Measurements from ENCODE around the gene PON3. TPM values are rescaled to one million over a fixed set of nuclear protein-coding genes. Genes with fewer than 3 reads are reported as not detected.

PON3 gene
- total and polyA plus RNA-seq, 2 of the 4 experiments (the other 2 are of a cell fraction), result not detected

- Histone ChIP-seq H2BK20ac (ENCODE audit: low read depth, low read length) (no peak overlapping the region), H2AFZ (replicated peaks; ENCODE audit: low read length, poor library complexity) (no peak overlapping the region), H3K27ac (ENCODE audit: insufficient read depth, low read length) (no peak overlapping the region), H3K36me3 (ENCODE audit: control insufficient read depth, insufficient read depth, low read length) (no peaks in the 10 kb centered on the region), H2AK9ac (replicated peaks; ENCODE audit: low read depth, low read length, poor library complexity) (no peak overlapping the region), H3K14ac (replicated peaks; ENCODE audit: low read depth, low read length) (no peak overlapping the region), H3K56ac (ENCODE audit: extremely low read depth, insufficient read depth, low read length) (no peak overlapping the region), H3K4me3 (ENCODE audit: insufficient read depth, low read depth, low read length) (no peak overlapping the region), H3K18ac (ENCODE audit: low read depth, low read length) (no peak overlapping the region), H4K5ac (ENCODE audit: low read depth, low read length) (no peak overlapping the region), H3K4me2 (ENCODE audit: low read depth, low read length) (no peak overlapping the region), H3K9ac (ENCODE audit: low read depth, low read length) (no peak overlapping the region), H3K23ac (ENCODE audit: low read depth, low read length) (no peak overlapping the region), H2BK120ac (ENCODE audit: low read depth, low read length) (no peak overlapping the region), H3K4ac (ENCODE audit: low read depth, low read length) (no peak overlapping the region), H3K79me1 (ENCODE audit: low read depth in 1 of 2, low read length in 2 of 2) (no peaks in the 10 kb centered on the region), H3K9me1 (ENCODE audit: insufficient read depth, low read length) (no peaks in the 10 kb centered on the region), H2BK15ac (ENCODE audit: low read depth, low read length) (no peak overlapping the region), H4K8ac (ENCODE audit: low read depth in 2 of 2, low read length in 2 of 2) (no peak overlapping the region), H3K9me3 (ENCODE audit: control insufficient read depth, insufficient read depth, low read length) (no peaks in the 10 kb centered on the region), H3K27me3 (ENCODE audit: control insufficient read depth, insufficient read depth, low read length) (no peaks in the 10 kb centered on the region), H4K20me1 (ENCODE audit: insufficient read depth, low read length) (no peaks in the 10 kb centered on the region), H2BK5ac (ENCODE audit: low read depth, low read length, poor library complexity, severe bottlenecking) (no peak overlapping the region), H2AK5ac (ENCODE audit: low read depth, low read length) (no peak overlapping the region), H3K4me1 (ENCODE audit: control insufficient read depth, insufficient read depth, low read length) (no peaks in the 10 kb centered on the region), H4K91ac (ENCODE audit: insufficient read depth, low read depth, low read length) (no peak overlapping the region)
- ChIA-PET CTCF (interaction anchor here (0.7 kb wide), 1 partner anchor 41 kb away, joined by 3 read pairs; no protein-coding TSS in a partner anchor), POLR2A (ENCODE audit: unreplicated experiment) (no interaction called here)
- TF ChIP-seq NFE2L2 (IDR thresholded peaks at IDR 0.05; ENCODE audit: low read depth, low read length) (no peak), SMC3 (IDR thresholded peaks at IDR 0.05; ENCODE audit: low read depth, low read length) (no peak)
- in situ Hi-C loops (cut with MboI; ENCODE audit: low sequenced_read_pairs), result no loop called here
- intact Hi-C loops (cut with micrococcal nuclease), result no loop called here
- DNase-seq, result no peak
- no peak for ATAC-seq (ENCODE audit: low read depth)
- dilution Hi-C loops (cut with HindIII; ENCODE audit: low sequenced_read_pairs, unreplicated experiment), result no loop called here
- WGBS, 2 experiments (ENCODE audit: extremely low coverage in 2 of 2, insufficient read length in 1 of 2), result no CpG with 5 or more reads among the region's 2 CpGs
- no TSS peak for BruUV-seq (replicated peaks)
These were observed 20.5 kb downstream of the PON3 start for GRCh38 chr7:95375591-95376257.

Data from IMR-90 (cell line).